HG02852 (cell line): Measurements from ENCODE around the gene GORASP2.

Experiments
- ATAC-seq: cut with Tn5 transposase; IDR thresholded peaks from one replicate; pipeline ENCODE4 v1.9.1; 2021; ENCODE audit warnings: mild to moderate bottlenecking, moderate library complexity; ENCODE audit not compliant: unreplicated experiment

The GORASP2 gene

DNA sequence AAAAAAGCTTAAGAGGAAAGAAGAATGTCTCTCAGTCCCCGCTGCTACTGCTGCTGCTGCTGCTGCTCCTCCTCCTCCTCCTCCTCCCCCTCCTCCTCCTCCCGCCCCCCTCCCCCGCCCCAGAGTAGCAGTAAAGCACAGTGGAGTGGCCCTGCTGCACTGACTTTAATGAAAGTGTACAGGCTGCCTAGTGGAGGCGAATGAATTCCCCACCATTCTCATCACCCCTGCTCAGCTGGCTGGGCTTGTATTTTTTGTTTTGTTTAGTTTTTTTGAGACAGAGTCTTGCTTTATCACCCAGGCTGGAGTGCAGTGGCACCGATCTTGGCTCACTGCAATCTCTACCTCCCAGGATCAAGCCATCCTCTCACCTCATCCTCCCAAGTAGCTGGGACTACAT is 34.3 kb downstream of the GORASP2 start:
- no peak for ATAC-seq

DNA sequence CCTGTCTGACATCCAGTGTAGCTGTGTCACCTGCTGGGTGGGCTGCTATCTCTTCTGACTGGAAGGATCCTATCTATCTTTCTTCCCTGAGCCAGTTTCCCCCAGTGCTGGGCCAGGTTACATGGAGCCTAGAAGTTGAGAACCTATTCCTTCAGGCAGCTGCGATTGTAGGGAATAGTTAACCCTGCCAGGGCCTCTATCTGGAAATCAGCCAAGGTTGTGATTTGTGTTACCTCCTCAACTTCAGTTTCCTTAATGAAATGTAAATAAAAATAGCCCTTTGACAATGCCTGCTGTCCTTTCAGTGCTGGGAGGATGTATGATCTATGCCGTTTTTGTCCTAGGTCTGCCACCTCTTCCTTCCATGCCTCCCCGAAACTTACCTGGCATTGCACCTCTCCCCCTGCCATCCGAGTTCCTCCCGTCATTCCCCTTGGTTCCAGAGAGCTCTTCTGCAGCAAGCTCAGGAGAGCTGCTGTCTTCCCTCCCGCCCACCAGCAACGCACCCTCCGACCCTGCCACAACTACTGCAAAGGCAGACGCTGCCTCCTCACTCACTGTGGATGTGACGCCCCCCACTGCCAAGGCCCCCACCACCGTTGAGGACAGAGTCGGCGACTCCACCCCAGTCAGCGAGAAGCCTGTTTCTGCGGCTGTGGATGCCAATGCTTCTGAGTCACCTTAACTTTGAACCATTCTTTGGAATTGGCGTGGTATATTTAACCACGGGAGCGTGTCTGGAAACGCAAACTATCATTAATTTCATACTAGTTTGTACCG is 36.6 kb downstream of the GORASP2 start:
- ATAC-seq = no peak

DNA sequence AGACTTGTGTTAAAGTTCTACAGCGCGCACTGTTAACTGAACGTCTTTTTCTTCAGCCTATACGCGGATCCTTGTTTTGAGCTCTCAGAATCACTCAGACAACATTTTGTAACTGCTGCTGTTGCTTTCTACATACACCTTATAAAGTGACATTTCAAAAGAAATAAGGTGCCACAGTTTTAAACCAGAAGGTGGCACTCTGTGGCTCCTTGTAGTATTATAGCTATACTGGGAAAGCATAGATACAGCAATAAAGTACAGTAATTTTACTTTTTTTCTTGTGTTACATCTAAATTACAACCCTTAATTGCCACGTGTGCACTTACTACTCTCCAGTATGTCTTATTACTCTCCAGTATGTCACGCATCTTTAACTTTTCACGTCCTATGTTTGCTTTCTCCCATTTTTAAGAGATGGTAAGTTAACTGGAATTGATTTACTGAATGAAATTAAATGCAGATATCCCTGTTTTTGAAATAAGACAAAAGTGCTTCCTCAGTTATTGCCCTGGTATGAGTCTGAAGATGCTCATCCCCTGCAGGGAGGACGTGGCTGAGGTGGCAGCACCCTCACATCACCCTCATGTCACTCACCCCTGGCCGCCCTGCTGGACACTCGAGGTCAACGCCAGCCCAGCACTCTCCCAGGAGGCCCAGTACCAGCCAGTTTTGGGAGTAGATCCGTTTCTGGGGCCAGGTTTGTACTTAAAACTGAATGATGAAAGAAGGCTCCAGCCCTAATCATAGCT is 37.8 kb downstream of the GORASP2 start:
- no peak for ATAC-seq

DNA sequence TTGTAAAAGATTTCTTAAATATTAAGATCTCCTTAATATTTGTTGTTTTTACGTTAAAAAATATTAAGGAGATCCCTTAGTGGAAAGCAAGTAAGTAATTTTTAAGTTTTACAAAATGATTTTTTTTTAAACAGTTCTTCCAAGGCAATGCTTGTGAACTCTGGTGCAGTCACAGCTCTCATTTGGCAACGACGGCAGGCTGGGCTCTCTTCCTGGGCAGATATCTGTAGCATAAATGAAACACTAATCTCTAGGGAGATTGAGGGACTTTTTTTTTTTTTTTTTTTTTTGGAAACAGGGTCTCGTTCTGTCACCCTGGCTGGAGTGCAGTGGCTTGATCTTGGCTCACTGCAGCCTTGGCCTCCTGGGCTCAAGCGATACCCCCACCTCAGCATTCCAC is 38.5 kb downstream of the GORASP2 start:
- no peak for ATAC-seq

DNA sequence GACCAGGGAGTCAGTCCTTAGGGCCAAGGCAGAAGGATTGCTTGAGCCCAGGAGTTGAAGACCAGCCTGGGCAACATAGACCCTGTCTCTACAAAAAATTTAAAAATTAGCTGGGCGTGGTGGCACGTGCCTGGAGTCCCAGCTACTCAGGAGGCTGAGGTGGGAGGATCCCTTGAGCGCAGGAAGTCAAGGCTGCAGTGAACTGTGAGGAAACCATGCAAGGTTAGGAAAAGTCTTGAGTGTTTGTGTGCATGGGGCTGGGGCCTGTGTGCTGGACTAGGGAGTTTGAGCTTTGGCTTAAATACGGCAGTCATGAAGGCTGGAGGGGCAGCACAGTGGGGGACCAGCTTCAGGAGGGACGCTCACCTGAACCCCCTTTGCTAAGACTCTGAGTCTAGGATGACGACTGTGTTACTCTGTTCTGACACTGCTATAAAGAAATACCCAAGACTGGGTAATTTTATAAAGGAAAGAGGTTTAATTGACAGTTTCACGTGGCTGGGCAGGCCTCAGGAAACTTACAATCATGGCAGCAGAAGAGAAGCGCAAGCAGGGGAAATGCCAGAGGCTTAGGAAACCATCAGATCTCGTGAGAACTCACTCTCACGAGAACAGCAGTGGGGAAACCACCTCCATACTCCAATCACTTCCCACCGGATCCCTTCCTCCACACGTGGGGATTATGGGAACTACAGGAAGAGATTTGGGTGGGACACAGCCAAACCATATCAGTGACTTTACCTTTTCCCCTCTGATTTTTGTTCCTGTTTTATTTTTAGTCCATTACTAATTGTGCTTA is 39.4 kb downstream of the GORASP2 start:
- ATAC-seq = no peak

DNA sequence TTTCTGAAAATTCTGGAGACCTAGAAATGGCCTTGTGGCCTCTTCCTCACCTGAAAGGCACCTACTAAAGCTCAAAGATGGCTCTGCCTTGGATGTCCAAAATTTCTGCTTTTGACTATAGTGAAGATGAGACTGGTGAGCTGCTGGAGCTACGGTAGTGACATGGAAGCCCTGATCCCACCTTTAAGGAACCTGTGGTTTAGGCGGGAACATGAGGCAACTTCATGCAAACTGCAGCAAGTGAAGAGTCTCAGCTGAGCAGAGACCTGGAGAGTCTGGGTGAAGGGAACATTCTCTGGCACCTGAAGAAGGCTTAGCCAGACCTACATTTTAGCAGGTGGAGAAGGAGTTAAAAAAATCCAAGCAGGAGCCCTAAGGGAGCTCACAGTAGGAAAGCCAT is 40.0 kb downstream of the GORASP2 start:
- no peak for ATAC-seq

DNA sequence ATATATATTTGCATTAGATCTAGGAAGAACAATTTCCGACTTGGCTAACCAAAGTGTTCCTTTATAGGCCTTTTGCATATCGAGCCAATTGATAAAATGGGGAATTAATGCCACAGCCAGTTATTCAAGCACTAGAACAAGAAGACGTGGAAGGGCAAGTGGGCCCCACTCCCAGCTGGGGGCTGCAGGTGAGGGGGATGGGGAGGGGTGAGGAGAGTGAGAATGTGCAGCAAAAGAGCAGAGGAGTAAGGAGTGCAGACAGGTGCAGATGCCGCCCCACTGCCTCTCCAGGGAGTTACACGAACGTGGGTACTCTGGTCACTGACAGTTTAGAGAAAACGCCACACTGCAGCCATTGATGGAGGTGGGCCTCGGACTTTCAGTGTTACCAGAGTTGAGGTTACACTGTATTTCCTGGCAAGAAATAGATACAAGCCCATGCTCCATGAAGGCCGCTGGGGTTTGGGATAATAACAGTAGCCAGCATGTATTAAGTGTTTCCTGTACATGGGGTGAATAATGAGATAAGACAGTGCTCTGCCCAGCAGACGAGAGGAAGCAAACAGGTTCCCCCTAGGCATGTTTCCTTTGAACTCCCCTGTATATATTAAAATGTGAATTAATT is 40.9 kb downstream of the GORASP2 start:
- no peak for ATAC-seq

DNA sequence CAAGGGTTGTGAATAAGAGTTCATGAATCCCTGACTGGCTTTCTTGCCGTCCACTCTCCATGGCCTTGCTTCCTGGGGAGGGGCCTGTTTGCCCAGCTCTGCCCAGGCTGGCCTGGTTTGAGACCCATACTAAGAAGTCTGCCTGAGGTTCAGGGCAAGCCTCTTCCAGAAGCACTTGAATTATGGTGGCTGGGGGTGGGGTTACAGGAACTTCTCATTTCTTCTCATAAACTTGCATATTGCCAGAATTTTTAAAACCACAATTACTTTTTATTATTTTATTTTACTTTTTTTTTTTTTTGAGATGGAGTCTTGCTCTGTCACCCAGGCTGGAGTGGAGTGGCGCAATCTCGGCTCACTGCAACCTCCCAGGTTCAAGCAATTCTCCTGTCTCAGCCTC is 42.0 kb downstream of the GORASP2 start:
- no peak for ATAC-seq

DNA sequence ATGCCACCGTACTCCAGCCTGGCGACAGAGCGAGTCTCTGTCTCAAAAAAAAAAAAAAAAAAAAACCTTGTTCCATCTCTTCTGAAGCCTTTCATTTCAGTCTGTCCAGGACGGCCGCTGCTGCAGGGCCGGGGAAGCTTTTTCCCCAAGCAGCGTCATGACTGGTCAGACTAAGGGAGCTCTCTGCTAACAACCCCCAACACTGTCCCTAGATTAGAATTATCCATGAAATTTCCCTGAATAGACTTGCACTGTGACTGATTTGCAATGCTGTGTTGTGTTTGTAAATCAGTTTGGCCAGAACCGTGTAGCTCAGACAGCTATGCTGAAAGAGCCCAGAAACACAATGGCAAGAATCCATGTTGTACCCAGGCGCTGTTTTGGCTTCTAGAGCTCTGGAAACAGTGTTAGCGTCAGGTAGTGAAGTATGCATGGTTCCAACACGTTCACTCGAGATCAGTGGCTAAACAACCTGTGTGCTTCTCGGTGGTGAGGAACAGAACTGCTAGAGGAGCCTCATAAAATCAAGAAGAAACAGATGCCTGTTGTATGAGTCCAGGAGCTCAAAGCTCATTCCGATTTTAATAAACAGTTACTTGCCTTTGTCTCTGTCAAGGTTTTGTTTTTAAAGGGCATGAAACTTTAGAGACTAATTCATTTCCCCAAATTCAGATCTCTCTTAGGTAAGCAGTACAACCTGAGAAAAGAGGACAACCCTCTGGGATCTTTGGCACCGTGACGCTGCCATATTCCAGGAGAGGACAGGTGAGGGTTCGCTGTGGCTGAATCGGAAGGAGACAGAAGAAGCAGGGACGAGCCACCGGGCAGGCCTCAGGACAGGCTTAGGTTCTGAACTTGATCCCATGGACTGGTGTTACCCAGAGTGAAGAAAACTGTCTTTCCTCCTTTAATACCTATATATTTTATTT is 43.5 kb downstream of the GORASP2 start:
- ATAC-seq = no peak

DNA sequence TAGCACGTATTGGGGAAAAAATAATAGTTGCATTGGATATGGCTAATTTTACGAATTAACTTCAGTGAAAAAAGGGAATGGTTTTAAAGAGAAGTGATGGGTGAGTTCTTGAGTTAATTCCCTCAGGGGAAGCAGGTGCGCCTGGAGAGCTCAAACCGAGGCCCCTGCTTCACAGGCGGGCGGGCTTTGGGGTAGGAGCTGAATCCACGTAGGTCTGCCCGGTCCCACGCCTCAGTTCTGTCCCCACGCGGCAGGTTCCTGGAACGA is 44.1 kb downstream of the GORASP2 start:
- no peak for ATAC-seq

DNA sequence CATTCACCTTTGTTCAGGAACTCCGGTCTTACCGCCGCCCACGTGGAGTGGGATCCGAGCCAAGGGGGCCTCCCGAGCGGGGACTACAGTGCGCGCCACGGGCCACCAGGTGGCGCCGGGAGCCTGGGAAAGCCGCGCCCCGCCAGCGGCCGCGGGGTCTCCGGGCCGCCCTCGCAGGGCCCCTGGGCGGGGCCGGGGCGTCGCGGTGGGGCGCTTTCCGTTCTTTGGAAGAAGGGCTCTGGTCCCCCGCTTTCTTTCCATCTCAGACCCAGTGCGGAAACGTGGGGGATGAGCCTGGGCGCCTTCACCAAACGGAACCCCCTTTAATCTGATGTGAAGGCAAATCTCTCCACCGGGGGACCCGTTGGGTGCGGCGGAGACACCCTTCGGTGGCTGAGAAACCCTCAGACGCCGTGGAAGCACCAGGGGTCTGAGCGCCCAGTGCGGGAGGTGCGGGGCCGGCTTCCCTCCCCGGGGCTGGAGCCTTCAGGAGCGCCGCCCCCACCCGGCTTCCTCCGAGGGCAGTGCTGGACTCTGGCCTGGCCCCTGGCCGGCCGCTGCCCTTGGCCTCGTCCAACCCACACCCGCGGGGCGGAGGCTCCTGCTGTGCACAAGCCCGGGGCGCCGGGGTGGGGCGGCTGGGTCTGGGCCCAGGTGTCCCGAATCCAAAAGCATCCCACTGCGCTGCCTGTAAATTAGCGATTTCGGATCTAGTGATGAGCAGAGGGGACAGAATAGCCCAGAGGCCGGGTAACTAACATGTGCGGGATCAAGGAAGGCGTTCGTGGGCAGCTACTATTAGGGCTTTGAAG is 44.6 kb downstream of the GORASP2 start:
- peak; percentile 86 for ATAC-seq

DNA sequence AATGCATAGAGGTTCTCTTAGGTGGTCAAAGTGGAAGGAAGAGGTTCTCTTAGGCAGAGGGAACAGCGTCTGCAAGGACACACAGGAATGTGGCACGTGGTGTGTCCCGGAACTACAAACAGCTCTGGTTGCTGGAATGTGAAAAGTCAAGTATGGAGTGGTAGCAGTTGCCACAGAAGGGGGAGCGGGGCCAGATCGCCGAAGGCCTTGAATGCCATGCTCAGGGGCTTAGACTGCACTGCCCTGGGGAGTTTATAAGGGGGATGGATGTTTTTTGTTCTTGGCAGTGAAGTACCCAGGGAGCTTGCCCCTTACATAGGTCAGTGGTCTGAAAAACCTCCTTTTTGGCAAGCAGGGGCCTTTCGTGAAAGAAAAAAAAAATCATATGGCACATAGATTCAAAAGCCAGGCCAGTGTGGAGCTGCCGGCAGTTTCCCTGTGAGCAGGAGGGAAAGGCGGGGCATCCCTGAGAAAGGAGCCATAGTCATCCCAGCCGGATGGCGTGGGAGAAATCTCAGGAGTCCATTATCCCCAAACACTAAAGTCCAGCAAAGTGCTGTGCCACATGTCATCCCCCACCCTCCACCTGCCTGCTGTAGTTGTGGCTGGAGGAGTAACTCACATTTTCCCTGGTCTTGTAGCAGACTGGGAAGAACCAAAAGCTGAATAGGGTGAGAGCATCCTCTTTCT is 45.4 kb downstream of the GORASP2 start:
- ATAC-seq = no peak

DNA sequence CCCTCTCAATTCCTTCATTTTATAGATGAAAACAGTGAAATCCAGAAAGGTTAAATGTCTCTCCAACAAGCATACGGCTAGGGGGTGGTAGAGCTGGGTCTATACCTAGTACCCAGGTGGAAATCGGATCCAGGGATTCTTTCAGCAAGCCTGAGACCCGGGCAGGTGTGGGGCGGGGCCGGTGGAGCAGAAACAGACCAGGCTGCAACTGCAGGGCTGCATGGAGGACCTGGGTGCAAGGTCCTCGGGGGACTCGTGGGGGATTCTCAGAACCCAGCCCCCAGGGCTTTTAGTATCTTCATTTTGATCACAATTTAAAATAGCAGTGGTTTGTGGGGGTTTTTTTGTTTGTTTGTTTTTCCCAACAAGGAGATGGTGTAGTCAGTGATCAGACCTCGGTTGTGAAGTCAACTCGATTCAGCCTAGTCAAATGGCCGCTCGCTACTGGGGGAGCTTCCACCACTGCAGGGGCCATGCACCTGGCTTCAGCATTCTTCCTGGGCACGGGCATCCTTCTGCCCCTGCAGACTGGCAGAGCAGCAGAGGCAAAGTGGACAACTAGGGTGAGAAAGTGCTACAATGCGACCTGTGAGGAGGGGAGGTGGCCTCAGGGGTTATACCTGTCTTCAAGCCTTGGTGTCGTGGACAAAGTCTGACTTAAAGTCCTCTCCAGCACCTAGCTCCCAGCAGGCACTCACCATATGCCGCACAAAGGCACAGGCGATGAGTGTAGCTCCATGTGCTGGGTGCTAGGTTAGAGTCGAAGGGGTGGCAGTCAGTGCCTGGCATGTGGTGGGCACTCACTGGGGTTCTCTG is 46.3 kb downstream of the GORASP2 start:
- no peak for ATAC-seq

DNA sequence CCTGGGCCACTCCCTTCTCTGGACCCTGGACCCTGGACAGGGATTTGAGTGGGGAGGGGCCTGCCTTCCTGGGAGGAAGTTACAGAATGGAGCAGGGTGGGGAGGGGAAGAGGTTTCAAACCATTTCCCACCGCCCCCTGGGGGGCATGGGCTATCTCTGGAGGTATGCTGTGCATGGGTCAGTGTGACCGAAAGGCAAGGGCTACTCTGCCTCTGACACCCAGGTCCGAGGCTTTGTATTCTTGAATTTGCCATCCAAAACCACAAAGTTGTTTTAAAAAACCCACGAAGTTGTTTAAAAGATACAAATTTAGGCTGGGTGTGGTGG is 46.9 kb downstream of the GORASP2 start:
- ATAC-seq = no peak

DNA sequence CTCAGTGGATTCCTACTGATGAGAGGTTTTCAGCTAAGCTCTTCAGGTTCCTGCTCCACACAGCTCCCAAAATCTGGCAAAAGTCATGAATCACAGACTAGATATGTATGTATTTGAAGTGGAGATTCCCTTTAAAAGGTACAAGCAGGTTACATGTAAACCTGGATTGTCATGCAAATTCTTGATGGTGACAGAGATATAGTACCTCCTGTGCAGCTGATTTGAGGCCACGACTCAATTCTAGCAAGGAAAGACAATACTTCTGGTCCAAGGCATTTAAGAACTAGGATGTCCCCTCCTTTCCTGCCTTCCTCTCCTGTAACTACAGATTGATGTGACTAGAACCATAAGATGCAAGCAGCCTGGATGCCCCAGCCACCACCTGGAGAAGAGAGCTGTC is 55.0 kb downstream of the GORASP2 start:
- ATAC-seq = no peak

DNA sequence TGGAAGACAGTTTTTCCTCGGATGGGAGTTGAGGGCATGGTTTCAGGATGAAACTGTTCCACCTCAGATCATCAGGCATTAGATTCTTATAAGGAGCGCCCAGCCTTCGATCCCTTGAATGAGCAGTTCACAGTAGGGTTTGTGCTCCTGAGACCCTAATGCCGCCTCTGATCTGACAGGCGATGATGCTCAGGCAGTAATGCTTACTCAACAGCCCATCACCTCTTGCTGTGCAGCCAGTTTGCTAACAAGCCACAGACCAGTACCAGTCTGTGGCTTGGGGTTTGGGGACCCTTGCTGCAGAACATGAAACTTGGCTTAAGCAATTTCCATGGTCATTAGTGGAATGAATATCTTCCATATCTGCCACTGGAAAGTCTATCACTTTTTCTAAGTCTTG is 56.4 kb downstream of the GORASP2 start:
- ATAC-seq = no peak

DNA sequence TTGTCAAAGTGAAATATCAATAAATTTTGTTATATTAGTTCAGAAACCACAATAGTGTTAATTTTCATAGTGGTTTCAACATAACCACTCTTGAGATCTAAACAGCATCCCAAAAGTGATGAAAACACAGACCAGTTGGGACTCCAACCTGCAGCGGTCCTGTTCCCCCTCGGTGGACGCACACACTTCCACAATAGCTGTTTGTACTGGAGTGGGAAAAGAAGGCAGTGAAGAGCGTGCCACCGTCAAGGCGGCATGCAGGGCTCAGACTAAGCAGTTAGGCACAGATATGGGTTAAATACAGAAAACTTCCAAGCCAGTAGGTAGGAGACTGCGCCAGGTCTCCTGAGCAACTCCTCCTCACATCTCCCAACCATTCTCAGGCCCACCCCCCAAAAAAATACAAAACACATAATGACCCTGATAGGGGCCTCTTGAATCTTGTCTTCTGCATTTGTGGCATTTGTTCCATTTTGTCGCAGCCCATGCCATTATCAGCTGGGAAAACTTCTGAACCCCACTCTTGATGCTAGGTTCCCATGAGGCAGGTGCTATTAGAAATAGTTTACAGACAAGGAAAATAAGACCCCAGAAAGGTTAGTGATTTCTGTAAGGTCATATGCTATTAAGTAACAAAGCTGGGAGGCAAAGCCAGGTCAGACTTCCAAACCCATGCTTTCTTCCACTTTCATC is 57.7 kb downstream of the GORASP2 start:
- no peak for ATAC-seq
